SK-N-SH treated with all-trans-retinoic acid at 6 μM for 48 hours (cell line): Measurements from ENCODE around the gene RPUSD3.

ENCODE experiments used
- ATAC-seq: fragments of 200-7000 bp; cut with Tn5 transposase; 3 replicates; pipeline ENCODE4 v1.9.1; 2020; ENCODE audit warnings: mild to moderate bottlenecking, moderate library complexity
- CREB5 ChIP-seq: fragments of 250-450 bp; sonication (Bioruptor Pico); IDR thresholded peaks from 2 replicates; pipeline ENCODE4 v1.5.1; 2020; ENCODE audit warnings: low read depth, mild to moderate bottlenecking, moderate library complexity
- CSDC2 ChIP-seq: fragments of 250-450 bp; sonication (Bioruptor Pico); IDR thresholded peaks from 2 replicates; pipeline ENCODE4 v1.5.0; 2020; ENCODE audit warnings: mild to moderate bottlenecking, moderate library complexity
- CSRNP3 ChIP-seq: fragments of 250-450 bp; sonication (Bioruptor Pico); IDR thresholded peaks from 2 replicates; pipeline ENCODE4 v1.5.1; 2021; ENCODE audit warnings: mild to moderate bottlenecking, moderate library complexity
- ESRRG ChIP-seq: fragments of 250-450 bp; sonication (Bioruptor Pico); IDR thresholded peaks from 2 replicates; pipeline ENCODE4 v1.6.1; 2021; ENCODE audit warnings: mild to moderate bottlenecking
- GLIS3 ChIP-seq: fragments of 250-450 bp; sonication (Bioruptor Pico); IDR thresholded peaks from 2 replicates; pipeline ENCODE4 v1.5.0; 2020; ENCODE audit warnings: mild to moderate bottlenecking, moderate library complexity
- ISL1 ChIP-seq: fragments of 250-450 bp; sonication (Bioruptor Pico); IDR thresholded peaks from 2 replicates; pipeline ENCODE4 v2.1.2; 2022; ENCODE audit warnings: mild to moderate bottlenecking, moderate library complexity
- OSR1 ChIP-seq: fragments of 250-450 bp; sonication (Bioruptor Pico); IDR thresholded peaks from 2 replicates; pipeline ENCODE4 v1.8.0; 2022; ENCODE audit warnings: moderate library complexity, mild to moderate bottlenecking, inconsistent platforms
- PATZ1 ChIP-seq: fragments of 250-450 bp; sonication (Bioruptor Pico); IDR thresholded peaks from 2 replicates; pipeline ENCODE4 v1.8.0; 2020; ENCODE audit warnings: mild to moderate bottlenecking, moderate library complexity, borderline replicate concordance
- POU6F1 ChIP-seq: fragments of 250-450 bp; sonication (Bioruptor Pico); IDR thresholded peaks from 2 replicates; pipeline ENCODE4 v1.8.0; 2021; ENCODE audit warnings: low read depth, mild to moderate bottlenecking, moderate library complexity, borderline replicate concordance
- PPARA ChIP-seq: fragments of 250-450 bp; sonication (Bioruptor Pico); IDR thresholded peaks from 2 replicates; pipeline ENCODE4 v1.5.0; 2020; ENCODE audit warnings: mild to moderate bottlenecking, borderline replicate concordance
- RARB ChIP-seq: fragments of 250-450 bp; sonication (Bioruptor Pico); IDR thresholded peaks from 2 replicates; pipeline ENCODE4 v1.8.0; 2021; ENCODE audit warnings: mild to moderate bottlenecking, moderate library complexity
- SNAI2 ChIP-seq: fragments of 250-450 bp; sonication (Bioruptor Pico); IDR thresholded peaks from 2 replicates; pipeline ENCODE4 v1.5.0; 2020; ENCODE audit warnings: mild to moderate bottlenecking, moderate library complexity
- TCF4 ChIP-seq: fragments of 250-450 bp; sonication (Bioruptor Pico); IDR thresholded peaks from 2 replicates; pipeline ENCODE4 v1.8.0; 2021; ENCODE audit warnings: mild to moderate bottlenecking, moderate library complexity, borderline replicate concordance
- TOX ChIP-seq: fragments of 250-450 bp; sonication (Bioruptor Pico); IDR thresholded peaks from 2 replicates; pipeline ENCODE4 v1.8.0; 2021; ENCODE audit warnings: mild to moderate bottlenecking, moderate library complexity, borderline replicate concordance
- ZC3H10 ChIP-seq: fragments of 250-450 bp; sonication (Bioruptor Pico); IDR thresholded peaks from 2 replicates; pipeline ENCODE4 v1.5.1; 2021; ENCODE audit warnings: mild to moderate bottlenecking, moderate library complexity
- ZNF565 ChIP-seq: fragments of 450-650 bp; formaldehyde crosslinking; conservative IDR thresholded peaks from 2 replicates; pipeline ENCODE4 v1.5.0; 2020; ENCODE audit warnings: low read depth, mild to moderate bottlenecking, moderate library complexity
- ZNF8 ChIP-seq: fragments of 450-650 bp; formaldehyde crosslinking; IDR thresholded peaks from 2 replicates; pipeline ENCODE4 v1.5.0; 2020; ENCODE audit warnings: mild to moderate bottlenecking, moderate library complexity

Gene RPUSD3

GRCh38 chr3:9843715-9844438 lies at the start of gene RPUSD3:
RPUSD3 (minus strand) TSS chr3:9844008; CDS start chr3:9843990, 18 bp downstream.
- ATAC-seq = peak; percentile 98
- no peak for TF ChIP-seq TCF4 (CRISPR knock-in tag)
- no peak for TF ChIP-seq CSRNP3 (CRISPR knock-in tag)
- no peak for TF ChIP-seq SNAI2 (CRISPR knock-in tag)
- TF ChIP-seq RARB (CRISPR knock-in tag) = no peak
- no peak for TF ChIP-seq CREB5 (CRISPR knock-in tag)
- no peak for TF ChIP-seq POU6F1 (CRISPR knock-in tag)
- no peak for TF ChIP-seq PATZ1 (CRISPR knock-in tag)
- TF ChIP-seq OSR1 (CRISPR knock-in tag) = no peak
- TF ChIP-seq CSDC2 (CRISPR knock-in tag) = no peak
- no peak for TF ChIP-seq PPARA (CRISPR knock-in tag)

GRCh38 chr3:9891072-9891622 lies 47.3 kb upstream of the RPUSD3 start:
- ATAC-seq = no peak; the same call in 2 of the 3 replicates
- TF ChIP-seq TOX (no peak), CREB5 (CRISPR knock-in tag) (no peak), ESRRG (no peak), ZNF565 (CRISPR knock-in tag) (no peak), CSRNP3 (CRISPR knock-in tag) (no peak), ZNF8 (no peak), GLIS3 (CRISPR knock-in tag) (no peak), TCF4 (CRISPR knock-in tag) (no peak), ISL1 (no peak), RARB (CRISPR knock-in tag) (no peak), SNAI2 (CRISPR knock-in tag) (no peak), PPARA (CRISPR knock-in tag) (no peak), ZC3H10 (CRISPR knock-in tag) (no peak), OSR1 (CRISPR knock-in tag) (no peak), PATZ1 (CRISPR knock-in tag) (no peak)
